ENCODE measurements around the gene SPRED1.

Gene SPRED1

DNA sequence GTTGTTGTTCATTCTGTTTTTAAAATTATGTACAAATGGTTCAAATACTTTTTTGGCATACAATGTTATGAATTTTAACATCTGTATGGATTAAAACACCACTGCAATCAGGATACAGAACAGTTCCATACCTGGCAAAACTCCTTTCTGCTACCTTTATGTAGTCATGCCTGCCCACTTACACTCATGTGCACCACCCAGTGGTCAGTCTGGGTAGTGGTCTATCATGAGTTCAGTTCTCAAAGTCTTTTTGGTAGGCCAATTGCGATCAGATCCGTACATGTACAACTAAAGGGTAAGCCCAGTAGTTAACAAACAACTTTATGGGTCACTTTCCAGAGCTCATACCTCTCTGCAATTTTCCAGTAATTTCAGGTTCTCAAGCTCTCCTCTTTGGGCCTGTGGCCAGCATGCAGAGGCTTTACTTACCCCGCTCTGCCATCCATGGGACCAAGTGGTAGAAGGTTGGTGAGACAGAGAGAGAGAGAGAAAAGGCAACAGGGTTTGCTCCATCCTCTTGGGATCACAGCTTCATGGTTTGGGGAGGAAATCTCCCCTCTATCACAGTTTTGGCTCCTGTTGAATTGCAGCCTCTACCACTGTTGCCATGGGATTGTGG lies 137.4 kb downstream of the SPRED1 start:
- H3K4me1 ChIP-seq (ENCODE audit: control insufficient read depth, insufficient read depth, low read length): no peaks in the 10 kb centered on the region
- no peaks in the 10 kb centered on the region for H3K36me3 ChIP-seq (ENCODE audit: control insufficient read depth, insufficient read depth, low read length)
- no peak overlapping the region for H3K4me3 ChIP-seq (ENCODE audit: low read length)
- H3K27me3 ChIP-seq (ENCODE audit: control insufficient read depth, insufficient read depth, low read length): no peaks in the 10 kb centered on the region
- no peak overlapping the region for H3K27ac ChIP-seq (ENCODE audit: low read depth, low read length)
- H3K9ac ChIP-seq (ENCODE audit: low read length): no peak overlapping the region

DNA sequence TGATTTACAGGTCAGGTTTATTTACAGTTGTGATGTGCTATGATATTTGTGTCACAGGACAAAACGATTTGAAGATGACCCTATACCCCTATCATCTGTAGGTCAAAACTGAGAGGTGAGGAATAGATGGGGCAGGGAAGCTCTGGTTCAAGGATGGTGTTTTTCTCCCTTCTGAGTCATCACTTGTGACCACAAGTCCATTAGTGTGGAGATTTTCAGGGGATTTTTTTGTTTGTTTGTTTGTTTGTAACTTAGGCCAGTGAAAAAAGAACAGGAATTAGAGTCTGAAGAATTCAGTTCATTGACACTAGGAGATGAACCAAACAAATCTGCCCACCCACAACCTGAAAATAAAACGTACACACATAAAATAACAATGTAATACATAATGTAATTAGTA lies 138.6 kb downstream of the SPRED1 start:
- no peak overlapping the region for H3K27ac ChIP-seq (ENCODE audit: low read depth, low read length)
- H3K36me3 ChIP-seq (ENCODE audit: control insufficient read depth, insufficient read depth, low read length): no peaks in the 10 kb centered on the region
- no peak overlapping the region for H3K9ac ChIP-seq (ENCODE audit: low read length)

DNA sequence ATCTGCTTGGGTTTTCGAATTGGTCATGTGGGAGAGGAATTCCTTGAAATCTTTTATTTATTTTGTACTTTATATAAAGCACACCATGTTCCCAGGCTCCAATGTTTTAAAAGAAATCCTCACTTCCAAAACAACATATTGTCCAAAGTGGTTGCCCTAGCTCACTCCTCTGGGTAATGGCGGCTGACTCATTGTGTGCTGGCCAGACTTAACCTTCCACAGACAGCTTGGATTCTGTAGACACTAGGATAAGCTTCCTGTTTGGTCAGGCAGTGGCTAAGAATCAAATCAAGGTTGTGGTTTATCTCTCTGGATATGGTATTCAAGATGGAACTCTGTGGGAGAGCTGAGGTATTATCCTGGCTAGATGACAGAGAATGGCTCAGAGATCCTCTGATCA lies 145.5 kb downstream of the SPRED1 start:
- Histone ChIP-seq H3K9ac (ENCODE audit: low read length) (no peak overlapping the region), H3K4me3 (ENCODE audit: low read length) (no peak overlapping the region), H3K27me3 (ENCODE audit: control insufficient read depth, insufficient read depth, low read length) (no peaks in the 10 kb centered on the region), H3K4me1 (ENCODE audit: control insufficient read depth, insufficient read depth, low read length) (no peaks in the 10 kb centered on the region), H3K36me3 (ENCODE audit: control insufficient read depth, insufficient read depth, low read length) (no peaks in the 10 kb centered on the region), H3K27ac (ENCODE audit: low read depth, low read length) (no peak overlapping the region)

More for the DNA sequence above, 138.6 kb downstream of the SPRED1 start:
- H3K27me3 ChIP-seq (ENCODE audit: control insufficient read depth, insufficient read depth, low read length): no peaks in the 10 kb centered on the region
- no peaks in the 10 kb centered on the region for H3K4me1 ChIP-seq (ENCODE audit: control insufficient read depth, insufficient read depth, low read length)
- no peak overlapping the region for H3K4me3 ChIP-seq (ENCODE audit: low read length)

DNA sequence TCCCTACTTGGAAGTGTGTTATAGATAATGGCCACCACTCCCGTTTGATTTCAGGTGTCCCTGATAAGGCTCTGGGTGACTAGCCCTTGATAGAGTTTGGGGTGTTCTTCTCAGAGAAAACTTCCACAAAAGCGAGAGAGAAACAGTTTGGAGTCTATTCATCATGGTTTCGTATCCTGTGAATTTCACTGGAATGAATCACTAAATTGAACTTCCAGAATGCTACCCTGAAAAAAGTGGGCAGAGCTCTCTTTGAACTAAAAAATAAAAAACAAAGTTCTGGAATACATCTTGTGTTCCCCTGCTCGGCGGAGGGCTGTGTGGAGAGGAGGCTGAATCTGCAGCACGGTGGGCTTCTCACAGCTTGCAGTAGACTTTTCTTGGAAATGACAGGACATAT lies 148.5 kb downstream of the SPRED1 start:
- H3K9ac ChIP-seq (ENCODE audit: low read length): no peak overlapping the region
- H3K4me1 ChIP-seq (ENCODE audit: control insufficient read depth, insufficient read depth, low read length): no peaks in the 10 kb centered on the region
- H3K27ac ChIP-seq (ENCODE audit: low read depth, low read length): no peak overlapping the region
- no peaks in the 10 kb centered on the region for H3K27me3 ChIP-seq (ENCODE audit: control insufficient read depth, insufficient read depth, low read length)
- H3K36me3 ChIP-seq (ENCODE audit: control insufficient read depth, insufficient read depth, low read length): no peaks in the 10 kb centered on the region
- H3K4me3 ChIP-seq (ENCODE audit: low read length): no peak overlapping the region

DNA sequence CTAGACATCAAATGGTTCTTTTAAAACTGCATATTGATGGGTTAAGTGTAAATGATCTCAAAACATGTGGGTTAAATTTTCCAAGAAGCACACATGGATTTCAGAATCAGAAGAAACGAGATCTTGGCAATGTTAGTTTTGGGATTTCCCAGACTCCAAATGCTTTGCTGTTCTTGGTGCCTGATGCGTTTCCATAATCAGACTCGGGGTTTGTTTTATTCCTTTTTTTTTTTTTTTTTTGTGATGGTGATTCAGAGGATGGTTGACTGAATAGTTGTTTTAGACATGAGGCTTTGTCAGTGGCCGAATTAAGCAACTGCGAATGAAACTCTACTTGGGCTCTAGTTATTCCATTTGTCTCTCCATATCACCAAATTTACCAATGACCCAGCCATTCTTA lies 149.1 kb downstream of the SPRED1 start:
- no peaks in the 10 kb centered on the region for H3K36me3 ChIP-seq (ENCODE audit: control insufficient read depth, insufficient read depth, low read length)
- no peak overlapping the region for H3K9ac ChIP-seq (ENCODE audit: low read length)
- no peak overlapping the region for H3K4me3 ChIP-seq (ENCODE audit: low read length)
- H3K27me3 ChIP-seq (ENCODE audit: control insufficient read depth, insufficient read depth, low read length): no peaks in the 10 kb centered on the region
- H3K27ac ChIP-seq (ENCODE audit: low read depth, low read length): no peak overlapping the region
- no peaks in the 10 kb centered on the region for H3K4me1 ChIP-seq (ENCODE audit: control insufficient read depth, insufficient read depth, low read length)

DNA sequence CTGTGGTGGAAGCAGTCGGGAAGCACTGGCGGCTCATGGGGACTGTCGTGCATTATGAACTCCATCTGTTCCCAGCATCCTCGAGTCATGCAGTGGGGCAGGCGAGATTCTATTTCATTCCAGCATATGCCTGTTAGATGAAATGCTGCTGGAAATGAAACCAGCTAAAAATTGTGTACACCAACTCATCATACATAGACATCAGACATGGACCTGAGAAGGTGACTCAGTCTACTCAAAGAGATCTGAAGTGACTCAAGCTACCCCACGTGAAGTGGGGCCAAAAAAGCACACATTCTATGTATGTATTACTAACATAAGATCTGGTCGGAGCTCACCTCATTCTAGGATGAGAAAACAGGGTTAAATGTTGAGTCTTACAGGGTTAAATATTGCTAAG lies 153.8 kb downstream of the SPRED1 start:
- no peak overlapping the region for H3K4me3 ChIP-seq (ENCODE audit: low read length)
- H3K9ac ChIP-seq (ENCODE audit: low read length): no peak overlapping the region
- H3K27ac ChIP-seq (ENCODE audit: low read depth, low read length): no peak overlapping the region
- H3K36me3 ChIP-seq (ENCODE audit: control insufficient read depth, insufficient read depth, low read length): no peaks in the 10 kb centered on the region
- no peaks in the 10 kb centered on the region for H3K4me1 ChIP-seq (ENCODE audit: control insufficient read depth, insufficient read depth, low read length)
- no peaks in the 10 kb centered on the region for H3K27me3 ChIP-seq (ENCODE audit: control insufficient read depth, insufficient read depth, low read length)
